T-helper 2 cell treated with Interferon-gamma antibody and Interleukin-4, amounts not matched to agents 5 μg/mL and 100 μg/mL, for 36 hours (primary cell): Measurements from ENCODE around the gene TENM4.

Source experiments
- DNase-seq: peaks from one replicate; pipeline ENCODE4 v3.0.0; 2021; ENCODE audit warnings: low spot score
- H3K27ac Mint-ChIP-seq: one replicate; pipeline ENCODE4 v1.8.0; 2021; ENCODE audit warnings: mild to moderate bottlenecking, mixed read lengths
- H3K27me3 Mint-ChIP-seq: one replicate; pipeline ENCODE4 v1.8.0; 2021; ENCODE audit warnings: low read depth, mixed read lengths
- H3K36me3 Mint-ChIP-seq: one replicate; pipeline ENCODE4 v1.8.0; 2021; ENCODE audit warnings: low read depth, mixed read lengths
- H3K4me1 Mint-ChIP-seq: one replicate; pipeline ENCODE4 v1.8.0; 2021; ENCODE audit warnings: low read depth, mixed read lengths
- H3K4me3 Mint-ChIP-seq: one replicate; pipeline ENCODE4 v1.8.0; 2022; ENCODE audit warnings: mild to moderate bottlenecking, moderate library complexity, mixed read lengths
- H3K9me3 Mint-ChIP-seq: one replicate; pipeline ENCODE4 v1.8.0; 2021; ENCODE audit warnings: mixed read lengths

Gene TENM4

DNA sequence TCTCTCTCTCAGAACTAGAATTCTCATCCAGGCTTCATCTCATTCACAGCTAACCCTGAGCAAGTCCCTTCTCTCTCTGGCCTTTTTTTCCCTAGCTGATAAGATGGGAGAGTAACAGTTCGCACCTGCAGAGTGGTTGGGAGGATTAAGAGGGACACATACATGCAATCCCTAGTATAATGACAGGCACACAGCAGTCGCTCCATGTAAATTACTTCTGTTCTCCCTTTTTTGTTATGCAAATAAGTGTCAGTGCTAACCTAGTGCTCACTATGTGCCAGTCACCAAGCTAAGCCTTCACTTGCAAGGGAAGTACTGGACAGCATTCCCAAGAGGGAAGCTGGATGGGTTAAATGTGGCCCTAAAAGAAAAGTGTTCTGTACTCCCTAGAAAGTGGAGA lies 63.4 kb downstream of the TENM4 start:
- H3K4me1 Mint-ChIP-seq, result no peaks in the 10 kb centered on the region

DNA sequence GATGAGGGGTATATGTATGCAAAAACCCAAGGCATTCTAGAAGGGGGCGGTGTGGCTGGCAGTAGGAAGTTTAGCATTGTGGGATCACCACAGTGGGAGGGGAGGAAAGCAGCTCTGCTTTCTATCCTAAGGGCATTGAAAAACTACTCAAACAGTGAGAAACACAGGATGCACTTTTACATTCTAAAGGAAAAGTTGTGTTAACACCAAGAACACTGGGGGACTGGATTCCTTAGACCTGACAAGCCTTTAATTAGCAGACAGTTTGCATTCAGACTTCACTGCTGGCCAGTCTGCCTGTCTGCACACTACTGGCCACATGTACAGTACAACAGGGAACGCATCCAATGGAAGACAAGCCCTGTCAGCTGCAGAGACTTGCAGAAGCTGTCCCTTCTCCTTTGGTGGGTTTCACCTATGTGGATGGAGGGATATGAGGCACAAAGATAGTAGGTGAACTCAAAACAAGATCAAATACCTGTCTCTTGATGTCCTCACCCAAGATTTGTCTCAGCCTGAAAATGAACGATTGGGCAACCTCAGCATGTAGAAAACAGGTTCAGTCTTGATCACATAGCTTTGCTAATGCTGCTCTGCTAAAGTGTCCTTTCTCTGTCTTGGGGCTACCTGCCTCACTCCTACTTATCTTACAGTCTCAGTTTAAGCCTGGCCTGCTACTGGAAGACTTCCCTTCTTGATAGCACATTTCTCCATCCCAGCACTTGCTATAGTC lies 64.8 kb downstream of the TENM4 start:
- no peak overlapping the region for H3K27ac Mint-ChIP-seq
- no peaks in the 10 kb centered on the region for H3K4me1 Mint-ChIP-seq
- H3K27me3 Mint-ChIP-seq, result peaks cover 3% of the 10 kb centered on the region
- no peaks in the 10 kb centered on the region for H3K9me3 Mint-ChIP-seq
- no peak overlapping the region for H3K4me3 Mint-ChIP-seq
- H3K36me3 Mint-ChIP-seq, result no peaks in the 10 kb centered on the region
- DNase-seq, result no peak

More for the DNA sequence above, 63.4 kb downstream of the TENM4 start:
- DNase-seq, result no peak
- H3K36me3 Mint-ChIP-seq, result no peaks in the 10 kb centered on the region
- no peaks in the 10 kb centered on the region for H3K9me3 Mint-ChIP-seq
- no peak overlapping the region for H3K4me3 Mint-ChIP-seq
- H3K27me3 Mint-ChIP-seq, result peaks cover 3% of the 10 kb centered on the region
- H3K27ac Mint-ChIP-seq, result no peak overlapping the region

DNA sequence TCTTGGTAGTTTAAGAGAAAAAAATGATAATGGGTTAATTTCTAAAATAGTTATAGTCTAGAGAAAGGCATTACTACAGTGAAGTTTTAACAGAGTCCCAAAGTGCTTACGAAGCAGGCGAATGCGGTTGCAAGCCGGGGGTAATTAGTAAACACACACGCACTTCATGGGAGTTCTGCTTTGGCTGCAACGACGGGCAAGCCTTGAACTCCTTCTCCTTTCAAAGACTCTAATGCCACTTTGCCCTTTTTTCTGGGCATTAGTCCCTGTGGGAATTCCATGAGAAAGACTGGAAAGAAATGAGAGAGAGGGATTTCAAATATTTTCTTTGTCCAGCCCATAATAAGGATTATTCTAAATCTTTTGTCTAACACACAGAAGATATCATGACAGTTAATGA lies 66.1 kb downstream of the TENM4 start:
- no peak for DNase-seq
- Mint-ChIP-seq H3K4me1 (no peaks in the 10 kb centered on the region), H3K9me3 (no peaks in the 10 kb centered on the region), H3K36me3 (no peaks in the 10 kb centered on the region), H3K27me3 (peaks cover 3% of the 10 kb centered on the region), H3K27ac (no peak overlapping the region), H3K4me3 (no peak overlapping the region)

DNA sequence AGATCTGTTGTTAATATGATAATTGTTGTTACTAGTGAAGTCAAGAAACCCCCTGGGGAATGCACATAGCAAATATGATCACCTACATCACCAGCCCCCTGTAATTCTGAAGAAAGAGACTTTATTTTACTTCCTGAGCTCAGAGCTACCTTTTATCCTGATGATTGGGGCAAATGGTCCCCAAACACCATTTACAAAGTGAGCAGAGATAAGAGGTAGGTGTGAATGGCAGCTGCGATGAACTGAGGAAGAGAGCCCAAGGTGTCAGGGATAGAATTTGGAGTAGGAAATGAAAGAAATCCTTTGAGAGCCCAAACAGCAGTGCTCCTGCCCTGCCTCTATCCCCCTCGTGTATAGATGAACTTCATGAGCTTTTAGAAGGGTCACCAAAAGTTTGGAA lies 69.1 kb downstream of the TENM4 start:
- no peaks in the 10 kb centered on the region for H3K36me3 Mint-ChIP-seq
- no peak for DNase-seq
- H3K4me3 Mint-ChIP-seq, result no peak overlapping the region
- H3K27ac Mint-ChIP-seq, result no peak overlapping the region
- no peaks in the 10 kb centered on the region for H3K9me3 Mint-ChIP-seq
- no peaks in the 10 kb centered on the region for H3K4me1 Mint-ChIP-seq
- H3K27me3 Mint-ChIP-seq, result peaks cover 3% of the 10 kb centered on the region

DNA sequence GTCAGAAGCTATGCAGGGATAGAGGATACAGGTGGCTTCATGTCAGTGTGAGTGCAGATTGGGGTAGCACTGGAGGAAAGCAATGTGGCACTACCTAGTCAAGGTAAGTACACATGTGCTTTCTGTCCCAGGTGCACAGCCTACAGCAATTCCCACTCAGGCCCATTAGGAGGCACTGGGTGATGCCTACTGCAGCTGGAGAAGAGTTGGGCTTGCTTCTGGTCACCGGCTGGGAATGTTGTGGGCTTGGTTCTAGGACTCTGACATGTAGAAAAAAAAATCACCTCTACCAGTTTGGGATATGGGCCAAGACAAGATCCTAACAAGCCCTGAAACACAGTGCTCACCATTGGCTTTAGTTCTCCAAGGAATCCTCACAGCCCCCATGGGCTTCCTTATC lies 69.7 kb downstream of the TENM4 start:
- no peak overlapping the region for H3K4me3 Mint-ChIP-seq
- peaks cover 3% of the 10 kb centered on the region for H3K27me3 Mint-ChIP-seq
- H3K27ac Mint-ChIP-seq, result no peak overlapping the region
- no peak for DNase-seq
- H3K36me3 Mint-ChIP-seq, result no peaks in the 10 kb centered on the region
- no peaks in the 10 kb centered on the region for H3K9me3 Mint-ChIP-seq
- no peaks in the 10 kb centered on the region for H3K4me1 Mint-ChIP-seq

DNA sequence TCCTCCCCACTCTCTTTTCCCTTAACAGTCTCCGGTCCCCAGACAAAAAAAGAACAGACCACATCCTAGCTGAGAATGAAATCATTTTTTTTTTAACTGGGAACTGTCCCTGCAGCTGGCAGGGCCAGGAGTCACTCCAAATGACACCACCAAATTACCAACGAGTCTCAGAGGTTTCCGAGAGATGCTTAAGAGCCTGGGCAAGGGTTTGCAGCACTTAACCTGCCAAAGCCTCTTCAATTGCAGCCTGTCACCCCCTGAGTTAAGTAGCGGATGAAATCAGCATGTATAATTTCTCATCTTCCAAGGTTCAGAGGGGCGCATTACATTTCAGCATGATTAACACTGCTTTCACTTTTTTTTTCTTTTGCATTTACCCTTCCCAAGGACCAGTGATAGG lies 71.8 kb downstream of the TENM4 start:
- H3K9me3 Mint-ChIP-seq, result no peaks in the 10 kb centered on the region
- H3K27me3 Mint-ChIP-seq, result peaks cover 3% of the 10 kb centered on the region
- no peaks in the 10 kb centered on the region for H3K36me3 Mint-ChIP-seq
- no peak overlapping the region for H3K4me3 Mint-ChIP-seq
- no peak overlapping the region for H3K27ac Mint-ChIP-seq
- DNase-seq, result no peak
- no peaks in the 10 kb centered on the region for H3K4me1 Mint-ChIP-seq

DNA sequence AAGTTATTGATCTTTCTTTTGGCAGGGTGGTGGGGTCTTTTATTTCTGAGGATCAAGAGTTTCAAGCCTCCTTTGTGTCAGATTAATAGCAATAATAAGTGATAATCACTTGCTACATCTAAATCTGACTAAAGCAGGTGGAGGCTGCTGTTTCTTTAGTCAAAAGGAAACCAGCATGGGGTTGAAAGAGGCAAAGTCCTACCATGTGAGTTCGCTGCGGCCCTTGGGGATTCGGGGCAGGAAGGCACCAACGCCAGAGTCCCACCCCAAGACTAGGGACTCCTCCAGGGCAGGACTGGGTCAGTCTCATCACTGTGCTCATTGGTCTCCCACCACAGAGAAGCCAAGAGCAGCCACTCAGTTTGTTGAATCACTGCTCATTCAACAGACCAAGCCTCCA lies 73.0 kb downstream of the TENM4 start:
- Mint-ChIP-seq H3K4me1 (no peaks in the 10 kb centered on the region), H3K27ac (no peak overlapping the region), H3K4me3 (no peak overlapping the region), H3K36me3 (no peaks in the 10 kb centered on the region), H3K27me3 (no peaks in the 10 kb centered on the region), H3K9me3 (no peaks in the 10 kb centered on the region)
- no peak for DNase-seq

DNA sequence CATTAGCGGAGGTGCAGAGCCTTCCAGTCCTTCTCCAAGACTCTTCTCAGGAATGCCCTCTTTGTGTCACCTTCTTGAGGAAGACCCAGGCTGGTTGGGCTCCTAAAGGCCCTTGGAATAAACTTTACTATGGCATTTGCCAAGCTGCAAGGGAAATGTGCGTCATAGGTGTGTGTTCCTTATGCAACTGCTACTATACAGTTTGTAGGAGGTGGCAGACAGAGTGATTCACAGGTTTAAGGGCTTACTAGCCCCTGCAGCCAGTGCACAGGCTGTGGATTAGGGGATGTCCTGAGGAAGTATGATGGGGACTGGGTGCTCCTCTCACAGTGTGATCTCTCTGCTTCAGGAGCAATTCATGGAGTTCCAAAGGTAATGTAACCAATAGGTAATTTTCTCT lies 74.6 kb downstream of the TENM4 start:
- no peaks in the 10 kb centered on the region for H3K27me3 Mint-ChIP-seq
- H3K27ac Mint-ChIP-seq, result no peak overlapping the region
- H3K4me1 Mint-ChIP-seq, result no peaks in the 10 kb centered on the region
- no peaks in the 10 kb centered on the region for H3K36me3 Mint-ChIP-seq
- H3K4me3 Mint-ChIP-seq, result no peak overlapping the region
- no peaks in the 10 kb centered on the region for H3K9me3 Mint-ChIP-seq
- no peak for DNase-seq

DNA sequence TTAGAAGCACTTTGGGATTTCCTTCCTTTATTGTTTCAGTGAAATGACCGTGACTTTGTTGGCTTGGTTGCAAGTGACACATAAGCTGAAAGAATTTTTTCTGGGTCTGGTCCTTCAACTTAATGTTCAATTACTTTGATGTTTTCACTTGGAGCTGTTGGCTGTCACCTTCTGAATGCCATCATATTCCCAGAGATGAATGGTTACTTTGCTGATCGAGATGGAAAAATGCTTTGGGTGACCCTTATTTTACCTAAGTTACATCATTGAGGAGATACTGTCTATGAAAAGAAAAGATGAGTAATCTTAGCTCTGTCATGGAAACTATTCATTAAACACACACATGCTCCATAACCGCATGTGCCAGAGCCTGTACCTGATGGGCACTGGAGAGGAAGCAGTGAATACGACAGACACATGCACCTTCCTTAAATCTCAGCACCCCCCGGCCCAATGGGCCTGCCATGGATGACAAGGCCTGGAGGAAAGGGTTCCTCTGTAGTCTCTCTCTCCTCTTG lies 76.9 kb downstream of the TENM4 start:
- no peaks in the 10 kb centered on the region for H3K36me3 Mint-ChIP-seq
- H3K27me3 Mint-ChIP-seq, result no peaks in the 10 kb centered on the region
- H3K27ac Mint-ChIP-seq, result no peak overlapping the region
- no peaks in the 10 kb centered on the region for H3K9me3 Mint-ChIP-seq
- no peaks in the 10 kb centered on the region for H3K4me1 Mint-ChIP-seq
- no peak overlapping the region for H3K4me3 Mint-ChIP-seq
- DNase-seq, result no peak

DNA sequence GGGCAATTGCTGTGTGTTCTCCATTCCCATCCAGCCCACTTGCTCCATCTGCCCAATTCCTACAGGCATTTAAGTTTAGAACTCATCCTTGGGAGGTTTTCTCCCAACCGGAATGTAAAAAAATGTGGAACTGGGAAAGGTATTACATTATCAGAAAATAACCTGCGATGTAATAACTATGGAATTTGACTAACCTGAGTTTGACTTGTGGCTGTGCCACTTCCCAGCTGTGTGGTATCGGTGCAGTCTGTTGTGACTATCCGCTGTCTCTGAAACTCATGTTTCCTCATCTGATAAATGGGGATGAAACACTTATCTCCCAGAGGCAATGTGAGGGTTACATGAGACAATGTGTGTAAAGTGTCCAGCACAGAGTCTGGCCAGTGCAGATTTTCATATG lies 77.6 kb downstream of the TENM4 start:
- Mint-ChIP-seq H3K27me3 (no peaks in the 10 kb centered on the region), H3K27ac (no peak overlapping the region), H3K9me3 (no peaks in the 10 kb centered on the region), H3K4me1 (no peaks in the 10 kb centered on the region), H3K4me3 (no peak overlapping the region), H3K36me3 (no peaks in the 10 kb centered on the region)
- no peak for DNase-seq

DNA sequence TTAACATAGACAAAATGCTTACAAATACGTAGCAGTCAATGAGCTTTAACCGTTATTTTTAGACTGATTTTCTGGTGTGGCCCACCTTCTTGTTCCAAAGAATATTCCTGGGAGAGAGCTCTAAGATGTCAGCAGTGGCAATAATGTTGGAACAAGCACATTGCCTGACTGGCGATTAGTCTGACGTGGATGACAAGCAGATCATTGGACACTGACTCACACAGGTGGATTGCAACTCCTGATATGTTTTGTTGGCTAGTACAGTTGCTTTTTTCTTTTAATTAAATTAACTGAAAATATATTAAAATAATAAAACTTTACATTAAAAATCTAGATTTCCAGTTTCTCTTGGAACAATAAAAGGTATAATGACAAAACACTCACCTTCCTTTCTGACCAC lies 78.0 kb downstream of the TENM4 start:
- Mint-ChIP-seq H3K27me3 (no peaks in the 10 kb centered on the region), H3K4me3 (no peak overlapping the region), H3K36me3 (no peaks in the 10 kb centered on the region), H3K9me3 (no peaks in the 10 kb centered on the region), H3K4me1 (no peaks in the 10 kb centered on the region), H3K27ac (no peak overlapping the region)
- DNase-seq, result no peak

DNA sequence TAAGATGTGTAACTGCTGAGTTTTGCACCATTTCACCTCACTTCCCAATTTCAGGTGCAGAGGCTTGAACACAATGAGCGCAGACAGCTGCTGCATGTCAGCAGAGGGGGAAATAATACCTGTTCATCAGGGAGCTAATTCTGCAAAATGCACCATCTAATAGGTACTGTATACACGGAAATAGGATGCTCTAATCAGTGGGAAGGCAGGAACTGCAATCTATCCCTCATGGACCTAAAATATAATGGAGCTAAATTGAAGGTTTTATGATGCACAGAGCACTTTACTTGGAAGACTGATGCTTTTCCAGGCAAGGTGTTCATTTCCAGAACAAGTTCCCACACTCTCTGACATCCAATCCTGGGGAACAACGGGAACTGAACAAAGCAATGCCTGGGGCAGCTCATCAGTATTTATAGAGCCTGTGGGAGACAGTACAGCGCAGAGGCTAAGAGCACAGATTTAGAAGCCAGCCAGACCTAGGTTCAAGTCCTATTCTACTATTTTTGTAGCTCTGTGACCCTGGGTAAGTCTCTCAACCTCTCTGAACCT lies 78.5 kb downstream of the TENM4 start:
- H3K27me3 Mint-ChIP-seq, result no peaks in the 10 kb centered on the region
- H3K4me3 Mint-ChIP-seq, result no peak overlapping the region
- H3K4me1 Mint-ChIP-seq, result no peaks in the 10 kb centered on the region
- no peak overlapping the region for H3K27ac Mint-ChIP-seq
- no peak for DNase-seq
- no peaks in the 10 kb centered on the region for H3K36me3 Mint-ChIP-seq
- H3K9me3 Mint-ChIP-seq, result no peaks in the 10 kb centered on the region

DNA sequence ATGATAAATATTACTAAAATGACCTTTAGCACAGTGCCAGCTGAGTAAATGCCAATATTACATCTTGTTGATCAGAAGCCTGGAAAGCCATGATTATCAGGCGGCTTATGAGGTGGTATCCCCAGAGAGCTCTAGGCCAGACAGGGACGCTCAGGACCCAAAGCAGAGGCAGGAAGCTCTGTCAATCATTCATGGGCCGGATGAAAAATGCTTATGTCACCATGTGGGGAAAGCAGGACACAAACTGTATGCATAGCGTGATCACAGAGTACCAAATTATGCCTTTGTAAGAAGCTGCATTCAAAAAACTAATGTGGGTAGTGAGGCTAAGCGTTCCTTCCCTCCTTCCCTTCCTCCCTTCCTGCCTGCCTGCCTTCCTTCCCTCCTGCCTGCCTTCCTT lies 82.6 kb downstream of the TENM4 start:
- Mint-ChIP-seq H3K4me1 (no peaks in the 10 kb centered on the region), H3K27me3 (no peaks in the 10 kb centered on the region), H3K4me3 (no peak overlapping the region), H3K27ac (no peak overlapping the region), H3K36me3 (no peaks in the 10 kb centered on the region), H3K9me3 (no peaks in the 10 kb centered on the region)
- DNase-seq, result no peak

DNA sequence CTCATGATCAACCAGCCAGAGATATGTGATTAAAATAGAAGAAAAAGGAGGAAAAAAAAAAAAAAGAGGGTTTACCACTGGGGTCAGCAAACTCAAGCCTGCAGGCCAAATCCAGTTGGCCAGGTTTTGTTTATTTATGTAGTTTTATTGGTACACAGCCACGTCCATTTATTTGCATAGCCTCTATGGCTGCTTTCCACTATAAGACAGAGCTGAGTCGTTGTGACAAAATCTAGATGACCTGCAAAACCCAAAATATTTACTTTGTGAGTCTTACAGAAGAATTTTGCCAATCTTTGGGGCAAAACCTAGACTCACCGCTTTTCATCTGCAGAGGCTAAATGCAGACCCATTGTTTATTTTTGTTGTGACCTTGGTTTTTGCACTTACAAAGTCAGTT lies 87.1 kb downstream of the TENM4 start:
- no peaks in the 10 kb centered on the region for H3K27me3 Mint-ChIP-seq
- no peak for DNase-seq
- H3K27ac Mint-ChIP-seq, result no peak overlapping the region
- no peaks in the 10 kb centered on the region for H3K36me3 Mint-ChIP-seq
- H3K4me1 Mint-ChIP-seq, result no peaks in the 10 kb centered on the region
- no peaks in the 10 kb centered on the region for H3K9me3 Mint-ChIP-seq
- no peak overlapping the region for H3K4me3 Mint-ChIP-seq

DNA sequence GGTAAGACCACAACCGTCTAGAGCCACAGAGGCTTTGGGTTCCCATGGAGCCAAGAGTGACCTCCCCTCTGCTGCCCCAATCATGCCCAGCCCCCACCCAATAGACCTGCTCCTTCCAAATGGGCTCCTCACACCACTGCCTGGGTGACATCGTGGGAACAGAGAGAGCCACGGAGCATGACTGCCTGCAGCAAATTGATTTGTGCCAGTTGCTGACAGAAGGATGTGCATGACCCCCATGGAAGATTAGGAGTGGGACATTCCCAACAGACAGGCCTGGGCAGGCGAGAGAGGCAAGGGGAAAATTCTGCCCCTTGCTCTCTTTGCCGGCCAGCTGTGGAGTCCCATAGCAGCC lies 88.5 kb downstream of the TENM4 start:
- H3K4me3 Mint-ChIP-seq, result no peak overlapping the region
- no peaks in the 10 kb centered on the region for H3K9me3 Mint-ChIP-seq
- H3K27me3 Mint-ChIP-seq, result no peaks in the 10 kb centered on the region
- no peaks in the 10 kb centered on the region for H3K36me3 Mint-ChIP-seq
- no peak overlapping the region for H3K27ac Mint-ChIP-seq
- DNase-seq, result no peak
- H3K4me1 Mint-ChIP-seq, result no peaks in the 10 kb centered on the region
